IMR-90 (cell line): ENCODE data around the gene PRF1. TPM values are rescaled to one million over a fixed set of nuclear protein-coding genes. Genes with fewer than 3 reads are reported as not detected.

ENCODE experiments used
- ATAC-seq: fragments of 200-7000 bp; cut with Tn5 transposase; 2 replicates; pipeline ENCODE4 v1.9.1; 2020; ENCODE audit warnings: low read depth, mild to moderate bottlenecking, moderate library complexity
- BruUV-seq: library from RNA; stranded (reverse); fragments of 400-500 nt; replicated peaks from 2 replicates; lab custom pipeline; 2021; lab: Mats Ljungman, UMichigan
- CTCF ChIA-PET: fragments of 300-600 bp; formaldehyde crosslinking; extraction: SDS; loops from one replicate; lab custom pipeline; 2021; ENCODE audit warnings: antibody characterized with exemption; lab: Yijun Ruan, JAX
- POLR2A ChIA-PET: fragments of 300-600 bp; sonication (Branson Sonifier 250); formaldehyde crosslinking; loops from one replicate; lab custom pipeline; 2022; ENCODE audit warnings: antibody characterized with exemption; ENCODE audit not compliant: unreplicated experiment; lab: Charles Lee
- DNase-seq: peaks from one replicate; pipeline ENCODE4 v3.0.0; 2013
- H2AFZ ChIP-seq: replicated peaks from 2 replicates; pipeline ENCODE3; 2013; ENCODE audit warnings: low read length, mild to moderate bottlenecking; ENCODE audit not compliant: poor library complexity
- H2AK5ac ChIP-seq: 2 replicates; pipeline ENCODE4 v1.6.1; 2013; ENCODE audit warnings: low read depth, low read length, inconsistent platforms
- H2AK9ac ChIP-seq: replicated peaks from 2 replicates; pipeline ENCODE3; 2013; ENCODE audit warnings: mild to moderate bottlenecking, low read depth, low read length, moderate library complexity; ENCODE audit not compliant: poor library complexity
- H2BK120ac ChIP-seq: 2 replicates; pipeline ENCODE4 v1.6.1; 2013; ENCODE audit warnings: low read depth, low read length, inconsistent platforms
- H2BK15ac ChIP-seq: 3 replicates; pipeline ENCODE4 v1.6.1; 2013; ENCODE audit warnings: low read depth, low read length, inconsistent platforms
- H2BK20ac ChIP-seq: 2 replicates; pipeline ENCODE4 v1.6.1; 2013; ENCODE audit warnings: low read depth, mild to moderate bottlenecking, inconsistent platforms, low read length, moderate library complexity
- H2BK5ac ChIP-seq: 2 replicates; pipeline ENCODE4 v1.6.1; 2013; ENCODE audit warnings: mild to moderate bottlenecking, low read depth, low read length, inconsistent platforms; ENCODE audit not compliant: poor library complexity, severe bottlenecking
- H3K14ac ChIP-seq: replicated peaks from 2 replicates; pipeline ENCODE4 v1.6.1; 2013; ENCODE audit warnings: low read depth, low read length, inconsistent platforms
- H3K18ac ChIP-seq: 2 replicates; pipeline ENCODE4 v1.6.1; 2013; ENCODE audit warnings: low read depth, low read length, control low read depth
- H3K23ac ChIP-seq: 2 replicates; pipeline ENCODE4 v1.6.1; 2013; ENCODE audit warnings: low read depth, low read length, inconsistent platforms
- H3K27ac ChIP-seq: 2 replicates; pipeline ENCODE4 v1.5.1; 2013; ENCODE audit warnings: mild to moderate bottlenecking, control low read depth, low read length; ENCODE audit not compliant: insufficient read depth
- H3K27me3 ChIP-seq: 2 replicates; pipeline ENCODE4 v1.6.1; 2013; ENCODE audit warnings: low read length; ENCODE audit not compliant: control insufficient read depth, insufficient read depth
- H3K36me3 ChIP-seq: 2 replicates; pipeline ENCODE4 v1.6.1; 2013; ENCODE audit warnings: low read length, mixed read lengths; ENCODE audit not compliant: control insufficient read depth, insufficient read depth
- H3K4ac ChIP-seq: 2 replicates; pipeline ENCODE4 v1.6.1; 2013; ENCODE audit warnings: low read depth, low read length, inconsistent platforms
- H3K4me1 ChIP-seq: 2 replicates; pipeline ENCODE4 v1.6.1; 2013; ENCODE audit warnings: low read length, mixed read lengths; ENCODE audit not compliant: control insufficient read depth, insufficient read depth
- H3K4me2 ChIP-seq: 2 replicates; pipeline ENCODE4 v1.6.1; 2013; ENCODE audit warnings: low read depth, mild to moderate bottlenecking, control low read depth, low read length, moderate library complexity
- H3K4me3 ChIP-seq: 2 replicates; pipeline ENCODE4 v1.5.1; 2013; ENCODE audit warnings: low read depth, mild to moderate bottlenecking, control low read depth, low read length, moderate library complexity; ENCODE audit not compliant: insufficient read depth
- H3K56ac ChIP-seq: 2 replicates; pipeline ENCODE4 v1.6.1; 2013; ENCODE audit warnings: low read length, inconsistent platforms; ENCODE audit not compliant: insufficient read depth; ENCODE audit errors: extremely low read depth
- H3K79me1 ChIP-seq, 2 experiments: 2 replicates each; pipeline ENCODE4 v1.6.1; 2013; ENCODE audit warnings: low read length in 2 of 2, inconsistent platforms in 1 of 2, low read depth in 1 of 2
- H3K9ac ChIP-seq: 2 replicates; pipeline ENCODE4 v1.6.1; 2013; ENCODE audit warnings: low read depth, low read length, control low read depth
- H3K9me1 ChIP-seq: 2 replicates; pipeline ENCODE4 v1.6.1; 2013; ENCODE audit warnings: low read length, inconsistent platforms; ENCODE audit not compliant: insufficient read depth
- H3K9me3 ChIP-seq: 2 replicates; pipeline ENCODE4 v1.6.1; 2013; ENCODE audit warnings: low read length; ENCODE audit not compliant: control insufficient read depth, insufficient read depth
- H4K20me1 ChIP-seq: 2 replicates; pipeline ENCODE4 v1.6.1; 2013; ENCODE audit warnings: low read length, inconsistent platforms; ENCODE audit not compliant: insufficient read depth
- H4K5ac ChIP-seq: 2 replicates; pipeline ENCODE4 v1.6.1; 2013; ENCODE audit warnings: mild to moderate bottlenecking, low read depth, low read length, control low read depth
- H4K8ac ChIP-seq, 2 experiments: 2 replicates each; pipeline ENCODE4 v1.6.1; 2013; ENCODE audit warnings: low read depth in 2 of 2, low read length in 2 of 2, control low read depth in 1 of 2, inconsistent platforms in 1 of 2
- H4K91ac ChIP-seq: 2 replicates; pipeline ENCODE4 v1.6.1; 2013; ENCODE audit warnings: low read depth, low read length, inconsistent platforms; ENCODE audit not compliant: insufficient read depth
- BHLHE40 ChIP-seq: fragments of 150-350 bp; IDR thresholded peaks from 2 replicates; pipeline ENCODE4 v1.6.1; 2016; ENCODE audit warnings: mild to moderate bottlenecking, low read depth, low read length
- CEBPB ChIP-seq: IDR thresholded peaks from 2 replicates; pipeline ENCODE4 v1.6.1; 2012; ENCODE audit warnings: low read depth, low read length, improper control_type of control experiment
- CHD1 ChIP-seq: IDR thresholded peaks from 2 replicates; pipeline ENCODE4 v1.6.1; 2012; ENCODE audit warnings: low read depth, low read length, improper control_type of control experiment
- FOS ChIP-seq: fragments of 150-350 bp; IDR thresholded peaks from 2 replicates; pipeline ENCODE4 v1.6.1; 2016; ENCODE audit warnings: low read depth, low read length
- MAFK ChIP-seq: IDR thresholded peaks from 2 replicates; pipeline ENCODE4 v1.6.1; 2012; ENCODE audit warnings: low read depth, low read length, improper control_type of control experiment
- MAZ ChIP-seq: IDR thresholded peaks from 2 replicates; pipeline ENCODE4 v1.6.1; 2012; ENCODE audit warnings: low read depth, mild to moderate bottlenecking, low read length, improper control_type of control experiment, moderate library complexity, borderline replicate concordance
- MXI1 ChIP-seq: IDR thresholded peaks from 2 replicates; pipeline ENCODE4 v1.6.1; 2012; ENCODE audit warnings: low read depth, mild to moderate bottlenecking, low read length, moderate library complexity, borderline replicate concordance
- NFE2L2 ChIP-seq: fragments of 150-350 bp; IDR thresholded peaks from 2 replicates; pipeline ENCODE4 v1.6.1; 2016; ENCODE audit warnings: low read depth, mild to moderate bottlenecking, low read length
- POLR2A ChIP-seq: IDR thresholded peaks from 2 replicates; pipeline ENCODE4 v1.6.1; 2012; ENCODE audit warnings: mild to moderate bottlenecking, low read depth, low read length
- RAD21 ChIP-seq: IDR thresholded peaks from 2 replicates; pipeline ENCODE4 v1.6.1; 2012; ENCODE audit warnings: low read length, improper control_type of control experiment
- RCOR1 ChIP-seq: IDR thresholded peaks from 2 replicates; pipeline ENCODE4 v1.6.1; 2012; ENCODE audit warnings: mild to moderate bottlenecking, low read length, improper control_type of control experiment; ENCODE audit not compliant: insufficient replicate concordance
- RFX5 ChIP-seq: IDR thresholded peaks from 2 replicates; pipeline ENCODE4 v1.8.0; 2012; ENCODE audit warnings: low read depth, mild to moderate bottlenecking, low read length, moderate library complexity
- SMC3 ChIP-seq: fragments of 150-350 bp; IDR thresholded peaks from 2 replicates; pipeline ENCODE4 v1.6.1; 2016; ENCODE audit warnings: low read depth, mild to moderate bottlenecking, antibody characterized with exemption, low read length, moderate library complexity
- WGBS, 2 experiments: methylation state at CpG; one replicate each; pipeline versions ENCODE4 v1.1.5 to v1.1.7; 2013; ENCODE audit warnings: missing lambda C conversion rate in 2 of 2; ENCODE audit not compliant: insufficient read length in 1 of 2; ENCODE audit errors: extremely low coverage in 2 of 2; 5-methylcytosine and 5-hydroxymethylcytosine counted together
- dilution Hi-C: fragments of 300-500 bp; cut with HindIII; formaldehyde crosslinking; loops from one replicate; pipeline ENCODE4 v1.14.3; 2018; ENCODE audit warnings: low sequenced_read_pairs; ENCODE audit not compliant: unreplicated experiment
- in situ Hi-C: fragments of 300-500 bp; cut with MboI; formaldehyde crosslinking; loops from 3 replicates; pipeline ENCODE4 v1.14.3; 2019; ENCODE audit warnings: low sequenced_read_pairs, inconsistent platforms, mixed read lengths
- intact Hi-C: fragments of 100-400 bp; cut with micrococcal nuclease; formaldehyde crosslinking; loops from 2 replicates; pipeline ENCODE4 v1.10.0; 2022
- polyA plus RNA-seq, 3 experiments: library from polyadenylated mRNA; depleted of rRNA; stranded (reverse); fragments of >200 nt; gene quantifications; 2 replicates each; pipeline ENCODE4 v1.2.3, GENCODE V29; 2012; ENCODE audit warnings: low replicate concordance in 1 of 3
- total RNA-seq: library from RNA; depleted of rRNA; stranded (reverse); fragments of >200 nt; gene quantifications from 2 replicates; pipeline ENCODE4 v1.2.3, GENCODE V29; 2012
- TF ChIP-seq, protein P1 (sequence below): conservative IDR thresholded peaks from 2 replicates; pipeline ENCODE4 v1.5.1; 2012; ENCODE audit warnings: mild to moderate bottlenecking, low read depth, low read length, improper control_type of control experiment
- TF ChIP-seq, protein P2 (sequence below): fragments of 150-350 bp; IDR thresholded peaks from 2 replicates; pipeline ENCODE4 v1.6.1; 2017; ENCODE audit warnings: mild to moderate bottlenecking, antibody characterized with exemption, low read length, low read depth
- TF ChIP-seq, protein P3 (sequence below): fragments of 150-350 bp; IDR thresholded peaks from 2 replicates; pipeline ENCODE4 v1.6.1; 2016; ENCODE audit warnings: low read depth, mild to moderate bottlenecking, low read length, moderate library complexity, borderline replicate concordance

The PRF1 gene
- total and polyA plus RNA-seq, 2 of the 4 experiments (the other 2 are of a cell fraction), result not detected

DNA sequence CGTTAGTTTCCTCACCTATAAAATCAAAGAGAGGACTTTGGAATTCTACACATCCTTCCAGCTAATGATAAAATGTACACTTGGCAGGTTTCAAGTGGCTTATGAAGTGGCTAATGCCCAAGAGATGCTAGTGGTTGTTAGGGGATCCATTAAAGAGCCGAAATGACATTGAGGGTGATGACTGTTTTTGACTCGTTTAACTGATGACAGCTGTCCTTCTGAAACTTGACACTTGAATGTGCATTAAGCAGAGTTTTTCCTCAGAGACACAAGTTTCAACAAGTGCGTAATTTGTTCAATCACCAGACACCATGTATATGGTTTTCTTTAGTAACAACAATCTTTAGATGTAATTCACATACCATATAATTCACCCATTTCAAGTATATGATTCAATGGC lies 1.6 kb upstream of the PRF1 start:
- ATAC-seq (no peak), DNase-seq (no peak)
- WGBS, 2 experiments, result 80% methylated on average over 2 of the region's 4 CpGs; no CpG with 5 or more reads in 1 of the 2 experiments
- peaks cover 1% of the 10 kb centered on the region; the same call in 1 of the 2 replicates for H3K9me3 ChIP-seq
- H3K36me3 ChIP-seq, result no peaks in the 10 kb centered on the region
- no peaks in the 10 kb centered on the region for H3K9me1 ChIP-seq
- no peak overlapping the region for H2BK5ac ChIP-seq
- no peaks in the 10 kb centered on the region for H3K4me1 ChIP-seq
- H3K56ac ChIP-seq, result no peak overlapping the region
- no peak overlapping the region for H3K27ac ChIP-seq
- H4K20me1 ChIP-seq, result no peaks in the 10 kb centered on the region
- no peaks in the 10 kb centered on the region for H3K79me1 ChIP-seq
- ChIA-PET CTCF (no interaction called here), POLR2A (no interaction called here)
- H4K8ac ChIP-seq, result no peak overlapping the region
- H3K4ac ChIP-seq, result no peak overlapping the region
- no peak overlapping the region for H3K4me3 ChIP-seq
- H3K27me3 ChIP-seq, result peaks cover 18% of the 10 kb centered on the region
- TF ChIP-seq BHLHE40 (no peak), FOS (no peak), MXI1 (no peak), RFX5 (no peak), MAZ (no peak), MAFK (no peak), CHD1 (no peak), NFE2L2 (no peak), POLR2A (no peak), RCOR1 (no peak), RAD21 (no peak), SMC3 (no peak), CEBPB (no peak)
- TF ChIP-seq, protein P1, sequence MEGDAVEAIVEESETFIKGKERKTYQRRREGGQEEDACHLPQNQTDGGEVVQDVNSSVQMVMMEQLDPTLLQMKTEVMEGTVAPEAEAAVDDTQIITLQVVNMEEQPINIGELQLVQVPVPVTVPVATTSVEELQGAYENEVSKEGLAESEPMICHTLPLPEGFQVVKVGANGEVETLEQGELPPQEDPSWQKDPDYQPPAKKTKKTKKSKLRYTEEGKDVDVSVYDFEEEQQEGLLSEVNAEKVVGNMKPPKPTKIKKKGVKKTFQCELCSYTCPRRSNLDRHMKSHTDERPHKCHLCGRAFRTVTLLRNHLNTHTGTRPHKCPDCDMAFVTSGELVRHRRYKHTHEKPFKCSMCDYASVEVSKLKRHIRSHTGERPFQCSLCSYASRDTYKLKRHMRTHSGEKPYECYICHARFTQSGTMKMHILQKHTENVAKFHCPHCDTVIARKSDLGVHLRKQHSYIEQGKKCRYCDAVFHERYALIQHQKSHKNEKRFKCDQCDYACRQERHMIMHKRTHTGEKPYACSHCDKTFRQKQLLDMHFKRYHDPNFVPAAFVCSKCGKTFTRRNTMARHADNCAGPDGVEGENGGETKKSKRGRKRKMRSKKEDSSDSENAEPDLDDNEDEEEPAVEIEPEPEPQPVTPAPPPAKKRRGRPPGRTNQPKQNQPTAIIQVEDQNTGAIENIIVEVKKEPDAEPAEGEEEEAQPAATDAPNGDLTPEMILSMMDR, result no peak
- TF ChIP-seq, protein P2, sequence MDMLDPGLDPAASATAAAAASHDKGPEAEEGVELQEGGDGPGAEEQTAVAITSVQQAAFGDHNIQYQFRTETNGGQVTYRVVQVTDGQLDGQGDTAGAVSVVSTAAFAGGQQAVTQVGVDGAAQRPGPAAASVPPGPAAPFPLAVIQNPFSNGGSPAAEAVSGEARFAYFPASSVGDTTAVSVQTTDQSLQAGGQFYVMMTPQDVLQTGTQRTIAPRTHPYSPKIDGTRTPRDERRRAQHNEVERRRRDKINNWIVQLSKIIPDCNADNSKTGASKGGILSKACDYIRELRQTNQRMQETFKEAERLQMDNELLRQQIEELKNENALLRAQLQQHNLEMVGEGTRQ, result no peak
- TF ChIP-seq, protein P3, sequence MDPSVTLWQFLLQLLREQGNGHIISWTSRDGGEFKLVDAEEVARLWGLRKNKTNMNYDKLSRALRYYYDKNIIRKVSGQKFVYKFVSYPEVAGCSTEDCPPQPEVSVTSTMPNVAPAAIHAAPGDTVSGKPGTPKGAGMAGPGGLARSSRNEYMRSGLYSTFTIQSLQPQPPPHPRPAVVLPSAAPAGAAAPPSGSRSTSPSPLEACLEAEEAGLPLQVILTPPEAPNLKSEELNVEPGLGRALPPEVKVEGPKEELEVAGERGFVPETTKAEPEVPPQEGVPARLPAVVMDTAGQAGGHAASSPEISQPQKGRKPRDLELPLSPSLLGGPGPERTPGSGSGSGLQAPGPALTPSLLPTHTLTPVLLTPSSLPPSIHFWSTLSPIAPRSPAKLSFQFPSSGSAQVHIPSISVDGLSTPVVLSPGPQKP, result no peak
- no peak overlapping the region for H2BK20ac ChIP-seq
- H2AFZ ChIP-seq, result no peak overlapping the region
- no peak overlapping the region for H2AK5ac ChIP-seq
- dilution Hi-C loops, result no loop called here
- H2AK9ac ChIP-seq, result no peak overlapping the region
- no peak overlapping the region for H4K91ac ChIP-seq
- in situ Hi-C loops, result no loop called here
- no peak overlapping the region for H3K14ac ChIP-seq
- no peak overlapping the region for H3K23ac ChIP-seq
- no peak overlapping the region for H2BK120ac ChIP-seq
- intact Hi-C loops, result no loop called here
- no peak overlapping the region for H2BK15ac ChIP-seq
- H3K9ac ChIP-seq, result no peak overlapping the region
- H3K4me2 ChIP-seq, result no peak overlapping the region
- H4K5ac ChIP-seq, result no peak overlapping the region
- no peak overlapping the region for H3K18ac ChIP-seq
- no TSS peak for BruUV-seq
